HG03066 (cell line): ENCODE data around the gene PPL.
"Not testable (repeated sequence)": the region's sequence is repeated elsewhere in the genome, so short reads cannot be mapped to it uniquely, and the experiment has no call there.

ENCODE experiments used
- ATAC-seq: cut with Tn5 transposase; IDR thresholded peaks from one replicate; pipeline ENCODE4 v1.9.1; 2021; ENCODE audit warnings: low read depth; ENCODE audit not compliant: unreplicated experiment

Gene PPL

GRCh38 chr16:4913130-4913773 is 23.7 kb downstream of the PPL start:
- no peak for ATAC-seq

GRCh38 chr16:4911970-4912386 is 25.0 kb downstream of the PPL start:
- ATAC-seq = no peak

GRCh38 chr16:4910828-4911227 is 26.1 kb downstream of the PPL start:
- no peak for ATAC-seq

GRCh38 chr16:4909825-4910224 is 27.1 kb downstream of the PPL start:
- ATAC-seq = no peak

- no peak for ATAC-seq
Observed at GRCh38 chr16:4908854-4909401, 28.0 kb downstream of the PPL start.

- no peak for ATAC-seq
Observed at GRCh38 chr16:4904942-4905615, 31.9 kb downstream of the PPL start.

- ATAC-seq = no peak
Observed at GRCh38 chr16:4904108-4904941, 32.6 kb downstream of the PPL start.

GRCh38 chr16:4902038-4902437 is 34.9 kb downstream of the PPL start:
- ATAC-seq = no peak

GRCh38 chr16:4900750-4901149 is 36.2 kb downstream of the PPL start:
- no peak for ATAC-seq

GRCh38 chr16:4900036-4900435 is 36.9 kb downstream of the PPL start:
- no peak for ATAC-seq

GRCh38 chr16:4899474-4899846 is 37.5 kb downstream of the PPL start:
- ATAC-seq = no peak

- ATAC-seq = no peak
Observed at GRCh38 chr16:4898811-4899473, 38.0 kb downstream of the PPL start.

- no peak for ATAC-seq
Observed at GRCh38 chr16:4897328-4897727, 39.6 kb downstream of the PPL start.

GRCh38 chr16:4896761-4897160 is 40.2 kb downstream of the PPL start:
- ATAC-seq = not testable (repeated sequence)

- ATAC-seq = no peak
Observed at GRCh38 chr16:4895366-4895765, 41.6 kb downstream of the PPL start.

- no peak for ATAC-seq
Observed at GRCh38 chr16:4894276-4895150, 42.4 kb downstream of the PPL start.

GRCh38 chr16:4893103-4893862 is 43.7 kb downstream of the PPL start:
- no peak for ATAC-seq

GRCh38 chr16:4892361-4893102 is 44.4 kb downstream of the PPL start:
- no peak for ATAC-seq

GRCh38 chr16:4891886-4892216 is 45.1 kb downstream of the PPL start:
- no peak for ATAC-seq
